Measurements from ENCODE around the gene FIP1L1. TPM values are rescaled to one million over a fixed set of nuclear protein-coding genes. Genes with fewer than 3 reads are reported as not detected.

Gene FIP1L1
- total RNA-seq, 2 experiments from 2014 or later: 50.9 to 53.1 TPM

DNA sequence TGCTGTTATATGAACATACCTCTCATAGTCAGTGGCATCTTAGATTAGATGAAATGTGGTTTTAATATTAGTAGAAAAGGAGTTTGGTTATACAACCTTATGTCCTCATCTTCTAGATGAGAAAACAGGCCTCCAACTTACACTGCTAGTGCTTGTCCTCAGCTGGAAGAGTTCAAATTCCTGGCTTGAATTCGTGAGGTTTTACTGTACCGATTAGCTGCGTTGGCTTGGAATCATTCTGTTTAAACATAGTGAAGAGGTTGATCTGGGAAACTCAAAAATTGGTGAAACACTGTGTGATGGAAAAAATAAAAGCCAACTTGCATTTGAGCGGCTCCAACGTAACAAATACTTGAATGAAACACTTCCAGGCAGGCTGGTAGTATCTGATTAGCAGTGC lies 132.9 kb downstream of the FIP1L1 start:
- CTCF ChIA-PET: no interaction called here

More for the DNA sequence above, 132.9 kb downstream of the FIP1L1 start:
- Histone ChIP-seq H3K9me3 (ENCODE audit: control insufficient read depth in 1 of 2, insufficient read depth in 1 of 2, low read length in 2 of 2) (peaks cover 0 to 4% of the 10 kb centered on the region in 2 experiments), H3K4me3 (ENCODE audit: low read length) (no peak overlapping the region), H3K36me3 (ENCODE audit: insufficient read depth, low read length) (no peaks in the 10 kb centered on the region), H3K4me1 (ENCODE audit: insufficient read depth, low read length) (no peaks in the 10 kb centered on the region), H3K27me3 (ENCODE audit: control insufficient read depth in 1 of 2, insufficient read depth in 2 of 2, low read length in 2 of 2) (no peaks in the 10 kb centered on the region), H3K27ac (ENCODE audit: low read depth in 1 of 2, low read length in 2 of 2) (no peak overlapping the region)
- TF ChIP-seq, protein P1, sequence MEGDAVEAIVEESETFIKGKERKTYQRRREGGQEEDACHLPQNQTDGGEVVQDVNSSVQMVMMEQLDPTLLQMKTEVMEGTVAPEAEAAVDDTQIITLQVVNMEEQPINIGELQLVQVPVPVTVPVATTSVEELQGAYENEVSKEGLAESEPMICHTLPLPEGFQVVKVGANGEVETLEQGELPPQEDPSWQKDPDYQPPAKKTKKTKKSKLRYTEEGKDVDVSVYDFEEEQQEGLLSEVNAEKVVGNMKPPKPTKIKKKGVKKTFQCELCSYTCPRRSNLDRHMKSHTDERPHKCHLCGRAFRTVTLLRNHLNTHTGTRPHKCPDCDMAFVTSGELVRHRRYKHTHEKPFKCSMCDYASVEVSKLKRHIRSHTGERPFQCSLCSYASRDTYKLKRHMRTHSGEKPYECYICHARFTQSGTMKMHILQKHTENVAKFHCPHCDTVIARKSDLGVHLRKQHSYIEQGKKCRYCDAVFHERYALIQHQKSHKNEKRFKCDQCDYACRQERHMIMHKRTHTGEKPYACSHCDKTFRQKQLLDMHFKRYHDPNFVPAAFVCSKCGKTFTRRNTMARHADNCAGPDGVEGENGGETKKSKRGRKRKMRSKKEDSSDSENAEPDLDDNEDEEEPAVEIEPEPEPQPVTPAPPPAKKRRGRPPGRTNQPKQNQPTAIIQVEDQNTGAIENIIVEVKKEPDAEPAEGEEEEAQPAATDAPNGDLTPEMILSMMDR (IDR thresholded peaks at IDR 0.05): no peak
- H3K36me3 Mint-ChIP-seq (ENCODE audit: low read depth): no peaks in the 10 kb centered on the region
- no peak overlapping the region for H3K27ac Mint-ChIP-seq
- ATAC-seq (ENCODE audit: poor library complexity): no peak
- no peak overlapping the region for H3K4me3 Mint-ChIP-seq
- peaks cover 12% of the 10 kb centered on the region for H3K27me3 Mint-ChIP-seq
- intact Hi-C loops (cut with DNase I, micrococcal nuclease): no loop called here
- DNase-seq: no peak
- H3K9me3 Mint-ChIP-seq: no peaks in the 10 kb centered on the region
- no peaks in the 10 kb centered on the region for H3K4me1 Mint-ChIP-seq (ENCODE audit: low read depth)
- POLR2A ChIA-PET: no interaction called here

Other genes starting within 250 kb of the FIP1L1 start
- gene SCFD2, start 11.6 kb upstream of the FIP1L1 start, total RNA-seq: 10 to 100 TPM; 15.4 to 17.6 TPM
- not detected for gene LNX1, start 213.8 kb downstream of the FIP1L1 start, total RNA-seq